GOT3 (cell line): ENCODE results near the gene HAPLN2.

Experiments
- DNase-seq: peaks from one replicate; lab custom pipeline; 2025; ENCODE audit warnings: mixed read lengths; lab: John Stamatoyannopoulos, UW

Gene HAPLN2

GRCh38 chr1:156663178-156663577 is 44.0 kb downstream of the HAPLN2 start:
- no peak for DNase-seq

GRCh38 chr1:156664046-156664766 is 45.0 kb downstream of the HAPLN2 start:
- DNase-seq, result no peak

- no peak for DNase-seq
Measured at GRCh38 chr1:156664767-156665411, 45.7 kb downstream of the HAPLN2 start.

- no peak for DNase-seq
Measured at GRCh38 chr1:156665539-156665938, 46.3 kb downstream of the HAPLN2 start.

GRCh38 chr1:156666862-156667609 is 47.8 kb downstream of the HAPLN2 start:
- no peak for DNase-seq

- no peak for DNase-seq
Measured at GRCh38 chr1:156667610-156667967, 48.4 kb downstream of the HAPLN2 start.

- DNase-seq, result no peak
Measured at GRCh38 chr1:156667968-156668709, 48.9 kb downstream of the HAPLN2 start.

GRCh38 chr1:156668801-156669637 is 49.8 kb downstream of the HAPLN2 start:
- no peak for DNase-seq

- no peak for DNase-seq
Measured at GRCh38 chr1:156669794-156670193, 50.6 kb downstream of the HAPLN2 start.

- no peak for DNase-seq
Measured at GRCh38 chr1:156670359-156670758, 51.1 kb downstream of the HAPLN2 start.

- DNase-seq, result no peak
Measured at GRCh38 chr1:156670791-156671190, 51.6 kb downstream of the HAPLN2 start.

GRCh38 chr1:156671804-156672203 is 52.6 kb downstream of the HAPLN2 start:
- no peak for DNase-seq

- no peak for DNase-seq
Measured at GRCh38 chr1:156673387-156674121, 54.3 kb downstream of the HAPLN2 start.
